ENCODE data around the gene OTOS.

OTOS gene

DNA sequence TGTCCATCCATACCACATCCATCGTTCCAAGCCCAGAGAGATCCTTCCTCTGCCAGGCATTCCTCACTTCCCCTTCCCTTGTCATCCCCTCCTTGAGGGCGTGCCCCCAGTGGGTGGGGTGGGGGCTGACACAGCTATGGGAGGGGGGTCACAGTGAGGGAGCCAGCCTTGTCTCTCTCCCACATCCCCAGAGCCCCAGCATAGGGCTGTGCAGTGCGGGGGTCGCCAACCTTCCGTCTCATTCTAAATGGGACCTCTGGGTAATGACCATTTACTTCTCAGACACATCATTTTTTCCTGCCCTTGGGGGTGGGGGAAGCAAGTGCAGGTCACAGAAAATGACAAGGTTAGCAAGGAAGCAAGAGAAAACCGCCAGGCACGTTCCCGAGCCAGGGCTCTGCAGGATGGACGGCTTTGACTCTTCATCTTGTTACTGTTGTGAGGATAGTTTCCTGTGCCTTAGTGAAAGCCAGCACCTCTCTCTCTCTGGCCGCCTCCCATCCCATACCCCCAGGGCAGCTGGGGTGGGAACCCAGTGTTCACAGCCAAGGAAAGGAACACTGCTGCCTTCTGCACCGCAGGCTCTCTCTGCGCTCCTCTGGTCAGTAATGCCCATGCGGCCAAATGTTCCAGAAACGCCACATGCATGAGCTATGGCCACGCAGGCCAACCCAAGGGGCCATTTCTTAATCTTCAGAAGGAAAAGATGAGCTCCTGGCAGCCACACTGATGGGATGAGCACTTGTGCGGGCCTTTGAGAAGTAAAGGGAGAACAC lies 22.7 kb upstream of the OTOS start:
- Histone ChIP-seq H3K9me3 (ENCODE audit: control insufficient read depth, insufficient read depth, low read length) (no peaks in the 10 kb centered on the region), H3K36me3 (ENCODE audit: insufficient read depth, low read length) (no peaks in the 10 kb centered on the region)

DNA sequence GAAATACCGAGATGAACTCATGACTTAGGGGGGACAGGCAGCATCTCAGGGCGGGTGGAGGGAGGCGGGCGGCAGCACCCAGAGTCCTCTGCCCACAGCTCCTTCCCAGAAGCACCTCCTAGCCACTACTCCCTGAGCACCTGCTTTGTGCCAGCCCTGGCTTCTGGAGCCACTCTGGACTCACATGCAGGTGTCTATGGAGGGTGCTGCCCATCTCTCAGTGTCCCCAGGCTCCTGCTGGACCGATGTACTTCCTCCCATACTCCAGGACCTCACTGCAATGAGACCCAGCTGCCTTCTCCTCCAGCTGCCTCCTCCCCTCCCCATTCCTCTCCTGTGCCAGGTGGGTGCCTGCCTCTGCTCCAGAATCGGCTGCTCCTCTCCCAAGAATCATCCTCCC lies 22.1 kb upstream of the OTOS start:
- H3K36me3 ChIP-seq (ENCODE audit: insufficient read depth, low read length) = no peaks in the 10 kb centered on the region
- no peaks in the 10 kb centered on the region for H3K9me3 ChIP-seq (ENCODE audit: control insufficient read depth, insufficient read depth, low read length)
- no peak overlapping the region for H3K9ac ChIP-seq (ENCODE audit: low read depth, low read length)
- H3K4me1 ChIP-seq (ENCODE audit: insufficient read depth, low read length) = no peaks in the 10 kb centered on the region

More for the DNA sequence above, 22.7 kb upstream of the OTOS start:
- Histone ChIP-seq H3K9ac (ENCODE audit: low read depth, low read length) (no peak overlapping the region), H3K4me1 (ENCODE audit: insufficient read depth, low read length) (no peaks in the 10 kb centered on the region)

DNA sequence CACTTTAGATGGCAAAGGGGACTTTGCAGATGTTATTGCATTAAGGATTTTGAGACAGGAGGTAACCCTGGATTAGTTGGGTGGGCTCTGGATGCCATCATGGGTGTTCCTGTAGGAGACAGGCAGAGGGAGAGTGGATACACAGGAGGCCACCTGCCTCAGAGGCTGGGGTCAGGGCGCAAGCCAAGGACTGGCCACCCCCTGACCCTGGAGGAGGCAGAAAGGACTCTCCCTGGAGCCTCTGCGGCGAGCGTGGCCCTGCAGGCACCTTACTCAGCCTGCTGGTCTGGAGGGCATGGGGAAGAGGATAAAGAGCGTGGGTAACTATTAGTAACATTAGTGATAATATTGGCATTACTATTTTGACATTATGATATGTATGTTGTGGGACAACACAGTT lies 21.6 kb upstream of the OTOS start:
- no peak overlapping the region for H3K9ac ChIP-seq (ENCODE audit: low read depth, low read length)
- H3K4me1 ChIP-seq (ENCODE audit: insufficient read depth, low read length) = no peaks in the 10 kb centered on the region
- H3K9me3 ChIP-seq (ENCODE audit: control insufficient read depth, insufficient read depth, low read length) = no peaks in the 10 kb centered on the region
- no peaks in the 10 kb centered on the region for H3K36me3 ChIP-seq (ENCODE audit: insufficient read depth, low read length)

DNA sequence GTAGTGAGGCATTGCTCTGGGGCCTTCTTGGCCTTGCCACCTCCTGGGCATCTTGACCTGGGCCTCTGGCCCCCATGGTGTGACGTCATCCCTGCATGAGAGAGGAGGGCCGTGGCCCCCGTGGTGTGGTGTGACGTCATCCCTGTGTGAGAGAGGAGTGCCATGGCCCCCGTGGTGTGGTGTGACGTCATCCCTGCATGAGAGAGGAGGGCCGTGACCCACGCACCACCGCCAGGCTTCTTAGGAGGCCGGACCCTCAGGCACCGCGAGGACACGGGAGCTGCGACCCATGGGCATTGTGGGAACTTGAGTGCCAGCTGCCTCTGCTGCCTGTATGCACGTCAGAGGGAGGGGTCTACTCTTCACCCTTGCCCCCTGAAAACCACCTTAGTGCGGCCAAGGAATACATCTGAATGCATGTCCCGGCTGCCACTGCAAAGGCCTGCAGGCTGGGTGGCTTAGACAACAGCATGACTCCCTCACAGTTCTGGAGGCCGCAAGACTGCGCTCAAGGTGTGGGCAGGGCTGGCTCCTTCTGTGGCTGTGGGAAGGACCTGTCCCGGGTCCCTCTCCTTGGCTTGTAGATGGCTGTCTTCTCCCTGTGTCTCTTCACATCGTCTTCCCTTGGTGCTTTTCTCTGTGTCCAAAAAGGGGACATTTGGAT lies 20.8 kb upstream of the OTOS start:
- Histone ChIP-seq H3K36me3 (ENCODE audit: insufficient read depth, low read length) (no peaks in the 10 kb centered on the region), H3K9me3 (ENCODE audit: control insufficient read depth, insufficient read depth, low read length) (no peaks in the 10 kb centered on the region), H3K4me1 (ENCODE audit: insufficient read depth, low read length) (no peaks in the 10 kb centered on the region), H3K9ac (ENCODE audit: low read depth, low read length) (no peak overlapping the region)

DNA sequence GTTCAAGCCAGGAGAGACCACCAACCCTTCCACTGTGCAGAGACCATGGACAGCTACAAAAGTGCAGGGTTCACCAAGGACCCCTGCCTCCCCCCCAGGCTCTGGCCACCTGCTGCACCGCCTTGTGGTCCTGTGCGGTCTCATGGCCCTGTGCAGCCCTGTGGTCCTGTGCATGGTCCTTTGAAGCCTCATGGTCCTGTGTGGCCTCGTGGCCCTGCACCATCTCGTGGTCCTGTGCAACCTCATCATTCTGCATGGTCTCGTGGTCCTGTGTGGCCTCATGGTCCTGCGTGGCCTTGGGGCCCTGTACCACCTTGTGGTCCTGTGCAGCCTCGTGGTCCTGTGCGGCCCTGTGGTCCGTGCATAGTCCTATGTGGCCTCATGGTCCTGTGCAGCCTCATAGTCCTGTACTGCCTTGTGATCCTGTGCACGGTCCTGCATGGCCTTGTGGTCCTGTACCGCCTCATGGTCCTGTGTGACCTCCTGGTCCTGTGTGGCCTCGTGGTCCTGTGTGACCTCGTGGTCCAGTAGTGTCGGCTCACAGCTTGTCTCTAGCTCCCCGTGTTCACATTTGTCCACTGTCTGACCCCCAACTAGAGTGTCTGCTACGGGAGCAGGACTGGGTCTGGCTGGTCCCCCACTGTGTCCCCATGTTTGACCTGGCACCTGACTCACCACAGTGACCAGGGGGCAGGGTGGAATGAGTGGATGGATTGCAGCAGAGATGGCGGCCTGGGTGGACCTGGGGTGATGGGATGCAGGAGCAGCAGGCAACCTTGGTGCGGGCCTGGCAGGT lies 20.0 kb upstream of the OTOS start:
- Histone ChIP-seq H3K4me1 (ENCODE audit: insufficient read depth, low read length) (no peaks in the 10 kb centered on the region), H3K9ac (ENCODE audit: low read depth, low read length) (no peak overlapping the region), H3K36me3 (ENCODE audit: insufficient read depth, low read length) (no peaks in the 10 kb centered on the region), H3K9me3 (ENCODE audit: control insufficient read depth, insufficient read depth, low read length) (no peaks in the 10 kb centered on the region)

DNA sequence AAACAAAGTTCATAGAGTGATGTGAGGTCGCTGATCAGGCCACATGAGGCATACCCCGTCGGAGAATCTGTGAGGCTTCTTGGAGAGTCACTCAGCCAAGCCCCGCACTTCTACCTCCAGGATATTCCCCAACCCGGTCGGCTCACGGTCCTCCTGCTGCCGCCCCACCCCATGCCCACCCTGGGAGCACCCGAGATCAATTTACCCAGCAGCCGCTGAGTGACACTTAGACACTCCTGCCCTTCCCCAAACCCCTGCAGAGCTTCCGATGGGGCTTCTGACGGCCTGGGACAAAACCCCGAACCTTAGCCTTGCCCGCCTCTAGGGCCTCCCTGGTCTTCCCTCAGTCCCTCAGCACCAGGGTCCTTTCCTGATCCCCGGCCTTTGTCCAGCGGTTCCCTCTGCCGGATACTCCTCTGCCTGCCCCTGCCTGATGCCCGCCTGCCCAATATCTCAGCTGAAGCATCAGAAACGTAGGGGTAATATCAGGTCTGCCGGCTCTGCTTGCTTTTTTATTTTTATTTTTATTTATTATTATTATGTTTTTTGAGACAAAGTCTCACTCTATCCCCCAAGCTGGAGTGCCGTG lies 18.9 kb upstream of the OTOS start:
- H3K4me1 ChIP-seq (ENCODE audit: insufficient read depth, low read length) = no peaks in the 10 kb centered on the region
- H3K9me3 ChIP-seq (ENCODE audit: control insufficient read depth, insufficient read depth, low read length) = no peaks in the 10 kb centered on the region

DNA sequence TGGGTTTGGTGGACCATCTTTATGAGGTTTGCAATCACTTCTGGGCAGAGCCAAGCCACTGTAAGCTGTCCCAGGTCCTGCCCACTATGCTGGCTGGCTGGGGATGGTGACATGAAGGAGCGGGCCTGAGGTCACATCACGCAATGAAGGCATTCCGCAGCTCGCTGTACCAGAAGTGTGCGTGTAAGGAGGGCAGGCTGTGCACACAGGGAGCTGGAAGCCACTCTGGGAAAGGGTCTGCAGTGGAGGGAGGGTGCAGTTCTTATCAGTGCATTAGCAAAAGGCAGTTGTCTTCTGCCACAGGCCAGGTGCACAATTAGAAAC lies 16.7 kb upstream of the OTOS start:
- Histone ChIP-seq H3K9me3 (ENCODE audit: control insufficient read depth, insufficient read depth, low read length) (no peaks in the 10 kb centered on the region), H3K9ac (ENCODE audit: low read depth, low read length) (no peak overlapping the region), H3K4me1 (ENCODE audit: insufficient read depth, low read length) (no peaks in the 10 kb centered on the region), H3K36me3 (ENCODE audit: insufficient read depth, low read length) (no peaks in the 10 kb centered on the region)

More for the DNA sequence above, 18.9 kb upstream of the OTOS start:
- no peaks in the 10 kb centered on the region for H3K36me3 ChIP-seq (ENCODE audit: insufficient read depth, low read length)
- no peak overlapping the region for H3K9ac ChIP-seq (ENCODE audit: low read depth, low read length)

DNA sequence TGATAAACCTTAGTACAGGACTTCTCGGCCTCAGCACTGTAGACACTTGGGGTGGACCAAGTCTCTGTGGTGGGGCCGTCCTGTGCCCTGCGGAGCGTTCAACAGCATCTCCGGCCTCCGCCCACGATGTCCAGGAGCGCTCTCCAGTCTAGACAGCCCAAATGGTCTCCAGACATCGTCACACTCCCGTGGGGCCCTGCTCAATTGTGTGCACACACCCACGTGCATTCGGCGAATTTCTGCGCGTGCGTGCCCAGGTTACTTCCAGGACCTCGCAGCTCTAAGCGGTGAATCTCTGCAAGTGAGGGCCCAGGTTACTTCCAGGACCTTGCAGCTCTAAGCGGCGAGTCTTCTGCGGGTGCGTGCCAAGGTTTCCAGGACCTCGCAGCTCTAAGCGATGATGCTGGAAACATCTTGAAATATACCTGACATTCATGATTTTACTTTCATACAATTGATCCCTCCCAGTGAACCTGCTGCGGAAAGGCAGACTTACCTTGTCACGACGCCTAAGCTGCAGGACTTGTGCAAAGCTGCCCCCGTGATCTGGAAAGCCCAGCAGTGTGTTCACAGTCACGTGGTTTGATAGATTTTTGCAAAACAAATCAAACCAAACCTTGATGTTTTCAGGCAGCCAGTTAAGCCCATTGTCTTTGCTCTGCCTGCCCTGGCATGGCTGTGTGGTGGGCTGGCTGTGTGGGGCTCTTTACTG lies 16.1 kb upstream of the OTOS start:
- Histone ChIP-seq H3K9me3 (ENCODE audit: control insufficient read depth, insufficient read depth, low read length) (no peaks in the 10 kb centered on the region), H3K4me1 (ENCODE audit: insufficient read depth, low read length) (no peaks in the 10 kb centered on the region), H3K36me3 (ENCODE audit: insufficient read depth, low read length) (no peaks in the 10 kb centered on the region), H3K9ac (ENCODE audit: low read depth, low read length) (no peak overlapping the region)

DNA sequence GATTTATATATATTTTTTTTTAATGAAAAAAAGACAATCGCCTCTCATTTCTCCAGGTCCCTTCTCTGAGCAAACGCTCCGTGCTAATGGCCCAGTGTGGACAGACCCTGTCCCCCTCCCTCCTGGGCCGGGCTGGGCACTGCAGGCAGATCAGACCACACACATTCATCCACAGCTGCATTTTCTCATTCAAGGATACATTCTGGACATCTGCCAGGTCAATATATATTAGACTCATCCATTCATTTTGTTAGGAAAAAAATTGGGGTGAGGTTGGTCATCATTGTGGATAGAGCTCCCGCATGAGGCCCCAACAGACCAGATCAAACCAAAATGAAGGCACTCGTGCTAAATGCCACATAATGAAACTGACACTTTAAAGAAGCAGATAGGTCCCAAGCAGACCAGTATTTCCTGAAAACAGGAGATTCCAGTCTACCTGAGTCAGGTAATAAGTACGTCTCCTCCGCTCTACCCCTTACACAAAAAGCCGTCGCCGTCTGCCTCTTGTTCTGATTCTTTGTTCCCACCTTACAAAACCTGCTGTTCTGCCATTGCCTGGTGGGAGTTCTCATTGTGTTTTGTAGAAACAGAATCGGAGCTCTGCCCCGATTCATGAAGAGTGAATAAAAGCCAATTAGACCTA lies 15.4 kb upstream of the OTOS start:
- no peaks in the 10 kb centered on the region for H3K9me3 ChIP-seq (ENCODE audit: control insufficient read depth, insufficient read depth, low read length)
- H3K9ac ChIP-seq (ENCODE audit: low read depth, low read length) = no peak overlapping the region
- no peaks in the 10 kb centered on the region for H3K36me3 ChIP-seq (ENCODE audit: insufficient read depth, low read length)
- H3K4me1 ChIP-seq (ENCODE audit: insufficient read depth, low read length) = no peaks in the 10 kb centered on the region

DNA sequence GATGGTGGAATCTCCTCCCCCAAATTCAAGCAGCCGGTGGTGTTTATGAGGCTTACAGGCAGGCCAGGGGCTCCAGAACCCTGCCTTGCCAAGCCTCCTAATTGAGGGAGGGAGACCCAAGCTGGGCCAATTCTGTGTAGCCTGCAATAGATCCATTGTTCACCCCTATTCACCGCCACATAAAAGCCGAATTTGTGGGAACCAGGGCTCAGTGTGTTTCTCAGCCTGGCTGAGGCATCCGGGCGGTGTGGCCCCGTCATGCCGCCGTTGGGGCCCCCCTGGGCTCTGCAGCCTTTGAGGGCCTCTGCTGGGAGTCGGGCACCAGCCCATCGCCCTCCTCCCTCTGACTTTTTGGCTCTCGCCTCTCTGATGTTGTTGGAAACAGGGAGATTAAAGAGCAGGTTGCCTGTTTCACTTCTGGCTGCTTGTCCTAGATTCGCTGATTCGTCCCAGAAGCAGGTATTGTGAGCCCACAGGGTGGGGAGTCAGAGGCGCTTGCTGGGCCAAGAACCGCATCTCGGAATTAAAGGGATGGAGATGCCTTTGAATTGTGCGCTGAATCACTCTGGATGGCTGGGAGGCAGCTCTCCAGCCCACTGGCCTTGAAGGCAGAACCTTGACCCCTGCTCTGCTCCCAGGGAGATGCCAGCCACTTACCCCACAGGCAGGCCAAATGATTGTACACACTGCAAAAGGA lies 14.7 kb upstream of the OTOS start:
- no peaks in the 10 kb centered on the region for H3K36me3 ChIP-seq (ENCODE audit: insufficient read depth, low read length)
- no peaks in the 10 kb centered on the region; the same call in 1 of the 2 replicates for H3K4me1 ChIP-seq (ENCODE audit: insufficient read depth, low read length)
- no peaks in the 10 kb centered on the region for H3K9me3 ChIP-seq (ENCODE audit: control insufficient read depth, insufficient read depth, low read length)
- no peak overlapping the region for H3K9ac ChIP-seq (ENCODE audit: low read depth, low read length)

DNA sequence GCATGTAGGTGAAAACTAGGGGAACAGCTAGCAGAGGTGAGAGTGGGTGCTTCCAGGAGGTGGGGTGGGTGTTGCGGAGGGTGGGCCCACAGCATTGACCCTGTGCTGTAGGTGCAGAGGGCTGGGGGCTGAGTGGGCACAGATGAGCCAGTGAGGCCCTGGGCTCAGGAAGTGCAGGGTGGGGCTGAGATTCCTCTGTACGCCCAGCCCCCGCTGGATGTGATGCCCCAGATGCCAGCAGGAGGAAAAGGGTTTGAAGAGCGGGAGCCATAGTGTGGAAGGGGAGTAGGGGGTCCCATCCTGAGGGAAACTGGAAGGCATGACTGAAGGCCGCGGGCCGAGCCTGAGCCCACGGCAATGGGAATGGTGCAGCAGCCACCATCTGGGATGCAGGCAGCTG lies 14.1 kb upstream of the OTOS start:
- Histone ChIP-seq H3K36me3 (ENCODE audit: insufficient read depth, low read length) (no peaks in the 10 kb centered on the region), H3K9ac (ENCODE audit: low read depth, low read length) (no peak overlapping the region), H3K4me1 (ENCODE audit: insufficient read depth, low read length) (no peaks in the 10 kb centered on the region; the same call in 1 of the 2 replicates), H3K9me3 (ENCODE audit: control insufficient read depth, insufficient read depth, low read length) (no peaks in the 10 kb centered on the region)

DNA sequence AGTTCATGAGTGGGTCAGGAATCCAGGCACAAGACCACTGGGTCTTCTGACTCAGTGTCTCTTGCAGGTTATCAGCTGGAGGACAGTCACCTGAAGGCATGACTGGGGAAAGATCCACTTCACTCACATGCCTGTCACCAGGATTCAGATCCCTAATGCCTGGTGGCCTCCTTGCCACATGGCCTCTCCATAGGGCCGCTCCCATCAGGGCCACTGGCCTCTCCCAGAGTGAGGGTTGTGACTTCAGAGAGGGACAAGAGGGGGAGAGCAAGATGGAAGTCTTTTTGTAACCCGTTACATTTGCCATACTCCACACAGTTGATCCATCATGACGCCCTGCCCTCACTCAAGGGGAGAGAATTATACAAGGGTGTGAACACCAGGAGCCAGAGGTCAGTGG lies 13.0 kb upstream of the OTOS start:
- no peaks in the 10 kb centered on the region for H3K9me3 ChIP-seq (ENCODE audit: control insufficient read depth, insufficient read depth, low read length)
- H3K36me3 ChIP-seq (ENCODE audit: insufficient read depth, low read length) = no peaks in the 10 kb centered on the region
- H3K4me1 ChIP-seq (ENCODE audit: insufficient read depth, low read length) = no peaks in the 10 kb centered on the region; the same call in 1 of the 2 replicates
- no peak overlapping the region for H3K9ac ChIP-seq (ENCODE audit: low read depth, low read length)

DNA sequence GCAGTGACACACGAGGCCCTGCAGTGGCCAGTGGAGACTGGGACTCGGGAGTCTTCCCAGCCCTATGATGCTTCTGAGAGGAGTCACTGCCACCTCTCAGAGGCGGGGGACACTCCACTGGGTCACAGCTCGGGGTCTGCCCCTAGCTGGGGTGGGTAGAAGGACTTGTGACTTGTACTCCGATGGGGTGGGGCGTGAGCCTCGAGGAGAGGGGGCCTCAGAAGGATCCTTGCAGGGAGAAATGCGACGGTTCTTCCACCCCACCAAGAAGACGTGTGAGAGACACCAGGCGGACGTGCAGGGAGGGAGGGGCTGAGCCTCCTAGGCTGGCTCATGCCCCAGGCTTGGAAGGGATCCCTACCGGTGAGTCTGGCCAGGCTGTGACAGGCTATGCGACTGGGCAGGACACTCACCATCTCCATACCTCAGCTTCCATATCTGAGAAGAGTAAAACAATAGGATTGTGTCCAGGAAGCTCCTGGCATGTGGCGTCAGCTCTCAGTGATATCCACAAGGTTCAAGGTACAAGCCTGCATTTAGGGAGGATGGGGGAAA lies 11.1 kb upstream of the OTOS start:
- H3K4me1 ChIP-seq (ENCODE audit: insufficient read depth, low read length) = no peaks in the 10 kb centered on the region; the same call in 1 of the 2 replicates
- no peaks in the 10 kb centered on the region for H3K36me3 ChIP-seq (ENCODE audit: insufficient read depth, low read length)
- no peaks in the 10 kb centered on the region for H3K9me3 ChIP-seq (ENCODE audit: control insufficient read depth, insufficient read depth, low read length)
- H3K9ac ChIP-seq (ENCODE audit: low read depth, low read length) = no peak overlapping the region

Measured in ES-I3 (cell line).